HG03045 (cell line): Measurements from ENCODE around the gene MMP17.

Source experiments
- ATAC-seq: cut with Tn5 transposase; IDR thresholded peaks from one replicate; pipeline ENCODE4 v1.9.1; 2021; ENCODE audit warnings: mild to moderate bottlenecking, moderate library complexity; ENCODE audit not compliant: unreplicated experiment

Gene MMP17

DNA sequence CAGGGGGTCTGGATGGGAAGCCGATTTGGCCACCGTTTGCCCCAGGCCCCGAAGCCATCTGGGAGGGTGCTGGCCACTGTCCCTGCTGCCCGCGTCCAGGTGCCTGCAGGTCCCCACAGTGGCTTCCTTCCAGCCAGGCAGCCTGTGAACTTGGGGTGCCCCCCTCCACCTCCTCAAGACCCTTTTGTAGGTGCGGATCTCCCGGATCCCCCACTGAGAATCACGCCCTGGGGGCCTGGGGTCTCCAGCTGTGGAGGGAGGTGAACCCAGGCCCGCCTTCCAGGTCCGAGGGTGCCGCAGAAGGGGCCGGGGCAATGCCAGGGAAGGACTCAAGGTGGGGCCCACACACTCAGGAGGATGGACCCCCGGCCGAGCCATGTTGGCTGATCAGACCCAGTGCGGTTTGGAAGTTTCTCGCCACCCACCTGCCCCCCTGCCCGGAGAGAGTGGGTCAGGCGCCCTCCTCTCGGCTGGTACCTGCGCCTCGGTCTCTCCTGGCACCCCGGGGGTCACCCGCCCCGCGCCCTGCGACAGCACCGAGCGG is 1.7 kb downstream of the MMP17 start:
- ATAC-seq: no peak

DNA sequence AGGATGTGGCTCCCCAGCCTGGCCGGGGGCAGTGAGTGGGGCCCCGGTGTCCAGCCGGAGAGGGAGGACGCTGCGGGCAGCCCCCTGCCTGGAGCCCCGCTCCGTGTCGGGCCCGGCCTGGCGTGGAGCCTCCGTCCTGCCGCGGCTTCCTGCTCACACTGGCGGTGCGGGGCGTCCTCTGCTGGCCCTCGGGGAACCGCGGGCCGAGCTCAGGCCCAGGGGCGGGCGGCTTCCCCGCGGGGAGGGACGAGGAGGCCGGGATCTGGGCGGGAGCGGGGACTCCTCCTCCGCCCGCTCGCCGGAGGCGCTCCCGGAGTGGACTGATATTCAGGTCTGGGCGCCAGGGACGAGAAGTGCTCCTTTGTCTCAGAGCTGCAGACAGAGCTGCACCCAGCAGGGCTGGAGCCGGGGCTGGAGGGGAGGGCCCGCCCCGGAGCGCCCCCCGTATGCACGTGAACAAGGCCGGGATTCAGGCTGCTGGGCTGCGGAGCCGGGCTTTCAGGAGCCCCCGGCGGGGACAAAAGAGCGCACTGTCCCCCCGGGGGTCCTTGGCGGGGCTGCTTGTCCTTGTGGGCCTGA is 2.2 kb downstream of the MMP17 start:
- no peak for ATAC-seq

DNA sequence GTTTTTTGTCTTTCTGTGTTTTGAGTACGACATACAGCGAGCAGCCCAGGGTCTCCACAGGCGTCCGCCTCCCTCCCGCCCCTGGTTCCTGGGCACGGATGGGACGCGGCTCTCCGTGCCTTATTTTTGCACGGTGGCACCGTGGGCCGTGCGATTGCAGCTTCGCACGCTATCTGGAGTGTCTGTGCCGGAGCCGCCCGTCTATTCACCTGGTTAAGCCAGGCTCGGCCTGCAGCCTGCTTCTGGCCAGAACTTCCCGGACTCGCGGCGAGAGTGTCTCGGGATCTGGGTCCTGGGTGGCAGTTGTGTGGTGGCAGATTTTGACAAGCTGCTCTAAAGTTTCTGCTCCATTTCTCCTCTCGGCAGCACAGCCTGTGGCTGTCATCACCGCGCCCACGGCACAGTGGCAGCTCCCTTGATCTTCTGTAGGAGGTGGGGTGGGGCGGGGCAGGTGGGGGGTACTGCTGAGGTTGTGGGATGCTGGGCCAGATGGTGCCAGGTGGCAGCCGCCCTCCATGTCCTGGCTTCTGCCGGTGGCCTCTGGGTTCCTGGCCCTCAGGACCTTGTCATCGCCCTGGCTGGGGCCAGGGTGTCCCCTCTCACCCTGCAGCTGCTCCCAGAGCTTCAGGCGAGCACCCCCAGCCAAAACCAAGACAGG is 2.9 kb downstream of the MMP17 start:
- ATAC-seq: no peak

DNA sequence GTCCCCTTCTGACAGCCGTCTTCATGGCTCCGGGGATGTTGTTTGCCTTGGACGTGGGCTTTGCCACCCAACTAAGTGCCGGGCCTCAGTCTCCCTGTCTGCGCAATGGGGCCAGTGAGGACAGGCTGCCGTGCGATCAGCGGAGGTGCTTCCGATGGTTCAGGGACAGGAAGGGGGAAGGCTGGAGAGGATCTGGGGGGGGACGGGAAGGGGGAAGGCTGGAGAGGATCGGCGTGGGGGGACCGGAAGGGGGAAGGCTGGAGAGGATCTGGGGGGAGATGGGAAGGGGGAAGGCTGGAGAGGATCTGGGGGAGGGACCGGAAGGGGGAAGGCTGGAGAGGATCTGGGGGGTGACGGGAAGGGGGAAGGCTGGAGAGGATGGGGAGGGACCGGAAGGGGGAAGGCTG is 3.4 kb downstream of the MMP17 start:
- no peak for ATAC-seq

DNA sequence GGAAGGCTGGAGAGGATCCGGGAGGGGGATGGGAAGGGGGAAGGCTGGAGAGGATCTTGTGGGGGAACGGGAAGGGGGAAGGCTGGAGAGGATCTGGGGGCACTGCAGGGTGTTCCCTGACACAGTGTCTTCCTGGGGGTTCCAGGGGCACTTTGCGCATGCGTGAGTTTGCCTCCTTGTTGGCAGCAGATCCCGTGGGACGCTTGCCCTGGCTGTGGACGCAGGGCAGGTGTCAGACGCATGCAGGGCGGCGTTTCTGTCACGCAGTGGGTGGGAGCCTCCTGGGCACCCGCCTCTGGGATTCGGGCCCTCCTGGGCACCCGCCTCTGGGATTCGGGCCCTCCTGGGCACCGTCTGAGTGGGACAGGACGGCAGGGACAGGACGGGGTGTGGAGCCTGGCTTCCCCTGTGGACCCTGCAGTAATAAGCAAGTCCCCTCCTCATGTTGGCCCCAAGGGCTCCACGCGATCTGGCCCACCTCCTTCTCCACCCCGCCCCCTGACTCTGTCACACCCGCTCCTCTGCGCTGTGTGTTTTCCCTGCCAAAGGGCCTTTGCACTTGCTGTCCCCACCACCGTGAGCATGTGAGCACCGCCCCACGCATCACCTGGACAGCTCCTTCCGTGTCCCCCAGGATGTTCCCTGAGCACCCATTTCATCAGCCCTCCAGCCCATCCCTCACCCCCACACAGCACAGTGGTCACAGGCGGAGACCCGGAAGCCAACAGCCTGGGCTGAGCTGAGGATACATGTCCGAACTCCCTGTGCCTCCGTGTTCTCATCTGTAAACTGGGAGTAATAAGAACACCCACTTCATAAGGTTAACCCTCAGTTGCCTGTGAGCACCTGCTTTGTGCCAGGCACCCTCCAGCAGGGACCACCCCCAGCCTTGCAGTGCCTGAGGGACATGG is 4.4 kb downstream of the MMP17 start:
- ATAC-seq: no peak

DNA sequence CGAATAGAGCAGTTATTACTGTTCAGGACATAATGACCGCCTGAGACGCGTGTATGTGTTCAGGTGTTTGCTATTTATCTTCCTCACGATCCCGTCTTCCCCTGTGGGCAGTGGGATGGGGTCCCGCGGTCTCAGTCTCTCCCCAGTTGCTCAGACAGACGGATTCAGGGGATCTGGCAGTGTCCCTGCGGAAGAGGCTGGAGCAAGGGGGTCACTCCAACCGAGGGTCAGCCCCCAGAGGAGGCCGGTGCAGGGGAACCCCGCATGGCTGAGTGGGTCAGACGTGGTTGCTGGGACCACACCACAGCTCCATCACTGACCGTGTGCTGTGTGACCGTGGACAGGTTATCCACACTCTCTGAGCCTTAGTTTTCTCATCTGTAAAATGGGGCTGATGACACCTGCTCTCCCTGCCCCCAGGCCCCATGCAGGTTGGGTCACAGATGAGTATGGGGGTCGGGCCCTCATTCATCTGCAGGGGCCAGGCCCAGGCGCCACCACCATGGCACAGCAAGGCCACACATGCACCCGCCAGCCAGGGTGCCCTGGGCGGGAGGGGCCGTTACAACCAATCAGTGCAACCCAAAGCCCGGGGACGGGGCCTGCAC is 5.2 kb downstream of the MMP17 start:
- no peak for ATAC-seq

DNA sequence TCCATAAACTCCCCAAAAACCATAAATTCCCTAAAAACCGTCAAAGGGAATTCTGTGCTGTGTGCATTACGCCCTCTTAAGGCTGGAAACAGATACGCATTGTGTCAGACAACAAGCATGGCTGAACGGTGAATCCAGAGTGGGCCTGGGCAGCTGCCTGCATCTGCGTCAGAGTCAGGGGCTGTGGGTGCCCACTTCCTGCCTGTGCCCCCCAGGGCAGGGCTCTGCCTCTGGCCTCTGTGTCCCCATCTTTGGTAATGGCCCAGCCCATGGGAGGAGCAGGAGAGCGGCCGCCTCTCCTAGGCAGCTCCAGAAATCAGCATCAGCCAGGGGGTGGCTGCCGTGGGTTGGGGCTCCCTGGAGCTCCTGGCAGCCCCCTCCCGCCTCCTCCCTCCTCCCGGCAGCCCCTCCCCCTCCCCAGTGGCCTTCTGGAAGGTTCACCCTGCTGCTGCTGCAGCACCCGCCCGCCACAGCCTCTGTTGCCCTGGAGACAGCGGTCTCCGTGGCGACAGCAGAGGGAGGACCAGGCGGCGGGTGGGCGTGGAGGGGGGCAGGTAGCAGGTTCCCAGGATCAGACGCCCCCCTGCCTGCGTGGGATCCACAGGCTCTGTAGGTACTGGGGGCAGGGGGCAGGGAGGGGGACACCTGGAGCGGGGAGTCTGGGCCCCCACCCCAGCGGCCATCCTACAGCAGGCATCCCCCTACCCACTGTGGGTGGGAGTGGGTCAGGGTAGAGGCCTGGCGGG is 5.9 kb downstream of the MMP17 start:
- no peak for ATAC-seq

DNA sequence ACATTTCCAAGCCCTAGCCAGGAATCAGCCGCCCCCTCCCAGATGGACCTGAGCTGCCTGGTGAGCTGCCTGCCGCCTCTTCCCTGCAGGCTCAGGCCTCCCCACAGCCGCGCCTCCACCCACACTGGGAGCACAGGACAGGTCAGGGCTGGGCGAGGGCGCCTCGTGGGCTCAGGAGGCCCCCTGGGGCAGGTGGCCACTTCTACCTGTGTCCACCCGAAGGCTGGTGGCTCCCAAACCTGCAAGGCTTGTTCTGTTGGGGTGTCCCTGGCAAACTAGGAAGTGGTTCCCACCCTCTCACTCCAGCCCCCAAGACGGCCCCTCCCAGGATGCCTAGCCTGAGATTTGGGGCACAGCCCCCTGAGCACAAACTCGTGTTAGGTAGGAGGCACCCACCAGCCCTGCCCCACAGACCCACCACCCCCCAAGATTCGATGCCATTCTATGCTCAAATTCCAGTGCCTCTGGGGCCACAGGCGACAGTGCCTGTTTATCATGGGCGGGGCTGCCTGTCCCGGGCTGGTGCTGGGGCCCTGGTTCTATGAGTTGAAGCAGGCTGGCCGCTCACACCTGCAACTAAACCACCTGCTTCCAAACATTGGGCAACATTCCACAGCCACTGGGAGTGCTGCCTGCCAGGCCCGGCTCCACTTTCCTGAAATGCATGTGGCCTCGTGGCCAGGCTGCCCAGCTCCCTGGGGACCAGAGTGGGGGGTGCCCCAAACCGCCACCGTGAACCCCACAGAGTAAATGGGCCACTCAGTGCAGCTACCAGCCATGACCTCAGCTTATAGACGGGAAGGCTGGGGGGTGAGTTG is 6.8 kb downstream of the MMP17 start:
- no peak for ATAC-seq

DNA sequence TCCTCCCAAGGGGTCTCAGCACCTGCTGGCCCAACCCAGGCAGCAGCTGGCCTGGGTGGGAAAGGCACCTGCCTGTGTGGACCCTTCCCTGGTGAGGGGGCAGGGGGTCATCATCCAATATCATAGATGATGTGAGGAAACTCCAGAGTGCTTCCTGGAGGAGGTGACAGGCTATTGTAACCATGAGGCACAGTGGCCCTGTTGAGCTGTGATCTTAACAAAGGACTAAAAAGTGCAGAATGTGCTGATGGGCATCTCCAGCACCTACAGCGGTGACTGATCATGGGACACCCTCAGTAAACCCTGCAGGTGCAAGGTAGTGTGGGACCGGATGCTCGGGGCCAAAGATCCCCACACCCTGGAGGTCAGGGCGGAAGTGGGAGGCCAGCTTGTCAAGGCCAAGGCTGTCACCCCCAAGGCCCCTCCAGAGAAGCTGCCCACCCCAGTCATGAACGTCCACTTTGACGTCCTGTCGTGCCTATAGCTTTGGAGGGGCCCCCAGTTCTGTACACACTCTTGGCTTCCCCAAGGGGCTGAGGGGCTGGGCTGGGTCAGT is 7.5 kb downstream of the MMP17 start:
- ATAC-seq: no peak

DNA sequence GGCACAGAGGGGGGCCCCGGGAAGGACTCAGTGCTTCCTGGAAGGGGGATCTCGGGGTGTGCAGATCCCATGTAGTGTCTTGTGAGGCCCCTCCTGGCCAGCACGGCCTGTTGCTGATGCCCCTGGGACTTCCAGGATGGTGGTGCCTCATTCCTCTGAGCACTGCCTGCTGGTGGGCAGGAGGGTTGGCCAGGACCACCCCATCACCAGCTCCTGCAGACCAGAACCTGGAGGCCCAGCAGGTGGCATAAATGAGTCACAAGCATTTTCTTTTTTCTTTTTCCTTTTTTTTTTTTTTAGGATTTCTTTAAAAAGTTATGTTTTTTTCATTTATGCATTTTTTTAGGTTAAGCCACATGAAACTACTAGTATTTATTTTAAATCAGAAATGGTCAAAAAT is 8.0 kb downstream of the MMP17 start:
- ATAC-seq: no peak

DNA sequence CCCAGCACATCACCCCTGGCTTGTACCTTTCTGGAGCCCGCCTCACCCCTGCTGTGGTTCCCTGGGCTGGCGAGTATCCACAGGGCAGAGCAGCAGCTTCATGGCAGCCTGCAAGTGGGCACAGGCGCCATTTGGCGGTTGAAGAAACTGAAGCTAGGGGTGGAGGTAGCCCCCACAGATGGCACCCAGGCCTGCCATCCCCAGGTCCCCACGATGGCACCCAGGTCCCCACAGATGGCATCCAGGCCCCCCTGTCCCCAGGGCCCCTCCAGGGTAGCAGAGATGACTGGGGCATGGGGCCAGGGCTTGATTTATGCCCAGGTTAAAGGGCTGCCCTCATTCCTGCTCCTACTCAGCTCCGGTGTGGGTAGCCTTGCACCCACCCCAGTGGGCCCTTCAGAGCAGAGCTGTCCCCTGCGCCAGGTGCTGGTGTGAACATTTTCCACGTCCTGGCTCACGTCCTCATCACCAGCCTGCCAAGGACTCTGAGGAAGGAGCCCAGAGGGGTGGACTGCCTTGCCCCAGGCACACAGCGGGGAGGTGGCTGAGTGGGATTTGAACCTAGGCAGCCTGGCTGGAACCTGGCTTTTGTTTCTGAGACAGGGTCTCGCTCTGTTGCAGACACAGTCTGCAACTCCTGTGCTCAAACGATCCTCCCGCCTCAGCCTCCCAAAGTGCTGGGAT is 8.7 kb downstream of the MMP17 start:
- ATAC-seq: no peak

DNA sequence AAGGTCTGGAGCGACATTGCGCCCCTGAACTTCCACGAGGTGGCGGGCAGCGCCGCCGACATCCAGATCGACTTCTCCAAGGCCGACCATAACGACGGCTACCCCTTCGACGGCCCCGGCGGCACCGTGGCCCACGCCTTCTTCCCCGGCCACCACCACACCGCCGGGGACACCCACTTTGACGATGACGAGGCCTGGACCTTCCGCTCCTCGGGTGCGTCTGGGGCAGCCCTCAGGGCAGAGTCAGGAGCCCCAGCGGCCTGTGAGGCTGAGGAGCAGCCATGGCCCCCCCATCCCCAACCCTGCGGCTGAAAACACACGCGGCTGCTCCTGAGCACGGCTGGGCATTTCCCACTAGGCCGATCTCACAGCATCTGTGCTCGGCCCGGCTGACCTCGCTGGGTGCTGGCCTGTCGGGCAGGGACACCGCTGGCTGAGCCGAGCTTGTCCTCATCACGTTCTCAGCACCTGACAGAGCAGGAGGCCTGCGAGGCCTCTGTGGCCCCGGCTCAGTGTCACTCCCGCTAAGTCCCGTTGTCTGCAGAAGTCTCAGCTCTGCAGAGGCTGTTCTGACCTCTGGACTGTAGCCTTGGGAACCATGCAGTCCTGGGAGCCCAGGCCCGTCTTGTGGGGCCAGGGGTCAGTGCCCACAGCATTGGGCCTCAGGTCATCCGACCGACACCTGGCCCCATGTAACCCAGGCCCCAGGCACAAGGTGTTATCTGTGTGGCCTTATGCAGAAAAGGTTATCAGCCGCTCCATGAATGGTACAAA is 12.6 kb downstream of the MMP17 start:
- ATAC-seq: no peak

DNA sequence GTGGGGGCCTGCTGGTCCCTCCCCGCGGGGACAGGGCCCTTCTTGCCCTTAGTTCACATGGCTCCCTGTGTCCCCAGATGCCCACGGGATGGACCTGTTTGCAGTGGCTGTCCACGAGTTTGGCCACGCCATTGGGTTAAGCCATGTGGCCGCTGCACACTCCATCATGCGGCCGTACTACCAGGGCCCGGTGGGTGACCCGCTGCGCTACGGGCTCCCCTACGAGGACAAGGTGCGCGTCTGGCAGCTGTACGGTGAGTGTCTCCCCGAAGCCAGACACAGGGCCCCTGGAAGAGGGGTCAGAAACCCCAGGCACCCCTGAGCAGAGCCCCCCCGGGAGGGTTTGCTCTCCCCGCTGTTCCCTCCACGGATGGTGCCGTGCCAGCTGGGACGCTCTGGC is 13.4 kb downstream of the MMP17 start:
- no peak for ATAC-seq

DNA sequence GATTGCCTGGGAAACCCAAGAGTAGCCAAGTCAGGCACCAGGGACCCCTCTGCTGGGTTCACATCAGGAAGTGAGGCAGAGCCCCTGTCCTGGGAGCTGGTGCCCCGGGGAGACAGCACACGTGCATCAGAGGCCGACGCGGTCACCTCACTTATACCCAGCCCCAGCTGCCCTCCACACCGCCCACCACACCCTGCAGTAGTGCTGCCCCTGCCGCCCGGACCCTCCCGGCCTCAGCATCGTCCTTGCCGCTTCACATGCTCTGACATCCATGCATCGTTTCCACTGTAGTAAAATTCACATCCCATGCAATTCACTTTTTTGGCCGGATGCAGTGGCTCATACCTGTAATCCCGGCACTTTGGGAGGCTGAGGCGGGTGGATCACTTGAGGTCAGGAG is 14.0 kb downstream of the MMP17 start:
- no peak for ATAC-seq

DNA sequence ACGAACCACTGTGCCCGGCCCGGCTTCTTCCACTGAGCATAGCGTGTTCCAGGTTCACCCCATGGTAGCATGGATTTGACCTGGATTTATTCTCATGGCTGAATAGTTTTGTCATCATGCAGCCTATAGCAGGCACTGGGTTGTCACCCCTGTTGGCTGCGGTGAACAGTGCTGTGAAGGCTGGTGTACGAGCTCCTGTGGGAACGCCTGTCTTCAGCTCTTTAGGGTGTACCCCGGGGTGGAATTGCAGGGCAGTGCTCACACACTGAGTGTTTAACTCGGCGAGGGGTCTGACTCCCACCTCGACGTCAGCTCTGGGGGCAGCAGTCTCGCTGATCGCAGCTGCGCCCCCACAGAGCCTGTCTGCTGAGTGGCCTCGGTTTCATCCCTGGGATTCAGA is 15.3 kb downstream of the MMP17 start:
- ATAC-seq: no peak

DNA sequence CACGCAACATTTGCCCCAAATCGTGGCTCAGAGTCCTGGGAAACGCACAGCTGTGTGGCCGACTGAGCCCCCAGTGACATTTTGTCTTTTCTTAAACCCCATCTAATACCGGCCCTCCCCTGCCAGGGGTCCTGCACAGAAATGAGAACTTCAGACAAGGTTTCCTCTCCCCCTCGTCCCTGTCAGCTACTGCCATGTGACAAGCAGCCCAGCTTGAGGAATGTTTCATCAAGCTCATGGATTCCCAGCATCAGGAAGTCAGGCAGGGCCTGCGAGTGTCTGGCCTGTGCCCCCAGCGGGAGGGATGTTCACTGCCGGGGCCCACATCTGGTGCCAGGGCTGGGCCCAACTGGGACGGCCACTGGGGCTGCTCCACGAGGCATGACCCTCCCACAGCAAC is 15.9 kb downstream of the MMP17 start:
- ATAC-seq: no peak

DNA sequence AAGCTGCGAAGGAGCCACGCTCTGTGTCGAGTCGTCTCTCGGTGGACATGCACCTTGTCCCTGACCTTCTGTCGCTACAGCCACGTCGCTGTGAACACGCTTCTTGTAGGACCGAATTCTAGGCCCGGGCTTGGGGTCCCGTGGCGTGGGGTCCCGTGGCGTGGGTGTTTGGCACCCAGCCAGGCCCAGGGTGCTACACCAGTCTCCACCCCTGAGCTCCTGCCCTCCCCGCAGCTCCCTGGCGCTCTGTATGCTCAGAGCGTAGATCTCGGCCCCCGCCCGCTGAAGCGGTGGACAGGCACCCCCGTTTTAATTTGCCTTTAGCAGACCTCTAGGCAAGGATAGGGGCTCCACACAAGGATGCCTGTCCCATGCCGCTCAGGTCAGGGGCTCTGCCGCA is 16.5 kb downstream of the MMP17 start:
- no peak for ATAC-seq

DNA sequence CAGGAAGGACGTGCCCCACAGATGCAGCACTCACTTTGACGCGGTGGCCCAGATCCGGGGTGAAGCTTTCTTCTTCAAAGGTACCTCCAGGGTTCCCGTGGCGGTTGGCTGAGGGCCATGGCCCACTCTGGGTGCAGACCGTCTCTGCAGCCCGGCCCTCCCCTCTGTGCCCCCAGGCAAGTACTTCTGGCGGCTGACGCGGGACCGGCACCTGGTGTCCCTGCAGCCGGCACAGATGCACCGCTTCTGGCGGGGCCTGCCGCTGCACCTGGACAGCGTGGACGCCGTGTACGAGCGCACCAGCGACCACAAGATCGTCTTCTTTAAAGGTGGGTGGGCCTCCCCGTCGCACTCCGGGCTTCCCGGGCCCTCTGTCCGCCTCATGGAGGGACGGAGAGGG is 16.9 kb downstream of the MMP17 start:
- ATAC-seq: no peak
